GM23248 (cell line): ENCODE results near the gene RELN.

Experiments used
- EZH2 ChIP-seq: fragments of 200-600 bp; sonication (generic); IDR thresholded peaks from 2 replicates; pipeline ENCODE4 v1.6.1; 2018; ENCODE audit warnings: antibody characterized with exemption, mild to moderate bottlenecking; ENCODE audit not compliant: insufficient read depth, poor library complexity, severe bottlenecking
- EZH2phosphoT487 ChIP-seq: fragments of 200-600 bp; sonication (generic); IDR thresholded peaks from 2 replicates; pipeline ENCODE4 v1.6.1; 2018; ENCODE audit warnings: antibody characterized with exemption, moderate library complexity, mild to moderate bottlenecking, low read depth; ENCODE audit not compliant: insufficient read depth

GRCh38 chr7:103714376-103714927 is 275.0 kb downstream of the RELN start:
- TF ChIP-seq EZH2 (no peak), EZH2phosphoT487 (no peak)
